Glomerular visceral epithelial cell (primary cell): ENCODE results near the gene ST6GALNAC2.
"Not testable (repeated sequence)": the region's sequence is repeated elsewhere in the genome, so short reads cannot be mapped to it uniquely, and the experiment has no call there.

ENCODE experiments used
- DNase-seq: peaks from one replicate; pipeline ENCODE4 v3.0.0-alpha.2; 2016; ENCODE audit errors: extremely low spot score

The ST6GALNAC2 gene

DNA sequence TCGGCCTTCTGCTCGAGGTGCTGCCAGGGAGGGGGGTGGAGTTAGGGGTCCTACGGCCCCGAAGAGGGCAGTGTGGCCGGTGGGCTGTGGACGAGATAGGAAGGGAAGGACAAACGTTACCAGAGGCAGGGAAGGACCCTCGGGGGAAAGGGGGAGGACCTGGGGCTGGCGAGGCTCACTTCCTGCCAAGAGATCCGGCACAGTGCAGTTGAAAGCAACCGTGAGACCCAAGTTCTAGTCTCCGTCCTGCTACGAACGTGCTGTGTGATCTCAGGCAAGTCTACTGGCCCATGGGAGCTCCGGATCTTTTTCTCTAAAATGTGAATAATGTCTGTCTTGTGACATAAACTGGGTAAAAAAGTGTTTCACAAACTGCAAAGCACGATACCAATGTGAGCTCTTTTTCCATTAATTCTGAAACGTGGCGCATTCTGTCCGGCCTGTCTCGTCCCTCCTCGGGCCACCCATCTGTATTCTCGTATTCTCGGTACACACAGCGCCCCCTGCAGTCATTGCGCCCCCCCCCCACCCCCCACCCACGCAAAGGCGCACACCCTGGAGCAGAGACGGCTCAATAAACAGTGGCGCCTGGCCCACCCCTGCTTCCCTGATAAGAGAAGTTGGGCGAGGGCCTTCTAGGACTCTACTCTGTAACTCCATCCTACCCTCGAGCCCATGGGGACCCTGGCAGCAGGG lies 57.0 kb downstream of the ST6GALNAC2 start:
- no peak for DNase-seq

DNA sequence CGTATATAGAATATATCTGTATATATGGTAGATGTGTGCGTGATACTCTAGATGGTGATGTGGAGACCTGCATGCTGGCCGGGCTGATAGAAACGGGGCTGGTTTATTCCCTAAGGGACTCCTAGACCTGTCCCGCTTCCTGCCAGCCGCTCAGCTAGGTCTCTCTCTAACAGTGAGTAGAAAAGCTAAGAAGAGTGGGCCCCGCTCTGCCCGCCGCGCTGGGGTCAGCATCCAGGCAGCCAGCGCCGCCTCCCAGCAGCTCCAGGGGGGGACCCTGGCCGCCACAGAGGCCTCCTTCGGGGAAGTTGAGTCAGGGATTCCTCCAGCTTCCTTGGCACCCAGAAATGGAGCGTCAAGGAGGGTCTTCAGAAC lies 57.5 kb downstream of the ST6GALNAC2 start:
- no peak for DNase-seq

- peak; percentile 94 for DNase-seq
These were observed 58.1 kb downstream of the ST6GALNAC2 start for GRCh38 chr17:76527430-76528111.

GRCh38 chr17:76527016-76527415 lies 58.6 kb downstream of the ST6GALNAC2 start:
- not testable (repeated sequence) for DNase-seq

- not testable (repeated sequence) for DNase-seq
These were observed 60.2 kb downstream of the ST6GALNAC2 start for GRCh38 chr17:76525513-76525833.

DNA sequence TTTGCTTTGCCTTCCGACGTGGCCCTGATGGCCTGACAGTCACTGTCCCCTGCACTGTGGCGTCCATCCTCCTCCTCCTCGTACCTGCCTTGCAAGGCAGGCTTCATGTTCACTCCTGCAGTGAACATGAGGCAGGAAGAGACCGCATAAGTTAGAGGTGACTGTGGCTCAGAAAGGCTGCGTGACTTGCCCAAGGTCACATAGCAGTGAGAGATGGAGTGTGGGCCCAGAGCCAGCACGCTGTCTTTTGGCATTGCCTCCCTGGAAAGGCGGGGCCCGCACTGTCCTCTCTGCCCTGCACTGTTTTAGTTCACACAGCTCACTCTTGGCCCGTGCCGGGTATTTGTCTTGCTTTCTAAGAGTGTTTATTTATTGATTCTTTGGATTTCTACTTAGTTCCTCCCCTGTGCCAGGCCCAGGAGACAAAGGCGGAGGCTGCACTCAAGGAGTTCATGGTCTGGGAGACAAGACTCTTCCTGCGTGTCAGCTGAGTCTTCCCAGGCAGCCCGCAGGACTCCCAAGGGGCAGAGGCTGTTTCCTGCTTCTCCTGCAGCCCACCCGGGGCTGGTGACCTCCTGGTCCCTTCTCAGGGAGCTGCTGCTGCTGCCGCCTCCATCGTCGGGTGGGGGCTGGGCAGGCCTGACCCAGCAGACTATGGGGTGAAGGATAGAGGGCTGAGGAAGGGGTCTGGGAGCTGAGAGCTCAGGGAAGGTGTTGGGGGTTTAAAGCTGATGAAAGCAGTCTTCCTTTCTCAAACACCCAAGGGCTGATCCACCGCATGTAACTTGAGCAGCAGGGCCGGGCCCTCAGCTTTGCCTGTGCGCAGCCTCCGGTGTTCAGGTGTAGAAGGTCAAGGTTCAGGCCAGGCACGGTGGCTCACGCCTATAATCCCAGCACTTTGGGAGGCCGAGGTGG lies 60.8 kb downstream of the ST6GALNAC2 start:
- DNase-seq: no peak

- peak; percentile 76 for DNase-seq
These were observed 62.3 kb downstream of the ST6GALNAC2 start for GRCh38 chr17:76523084-76524037.

DNA sequence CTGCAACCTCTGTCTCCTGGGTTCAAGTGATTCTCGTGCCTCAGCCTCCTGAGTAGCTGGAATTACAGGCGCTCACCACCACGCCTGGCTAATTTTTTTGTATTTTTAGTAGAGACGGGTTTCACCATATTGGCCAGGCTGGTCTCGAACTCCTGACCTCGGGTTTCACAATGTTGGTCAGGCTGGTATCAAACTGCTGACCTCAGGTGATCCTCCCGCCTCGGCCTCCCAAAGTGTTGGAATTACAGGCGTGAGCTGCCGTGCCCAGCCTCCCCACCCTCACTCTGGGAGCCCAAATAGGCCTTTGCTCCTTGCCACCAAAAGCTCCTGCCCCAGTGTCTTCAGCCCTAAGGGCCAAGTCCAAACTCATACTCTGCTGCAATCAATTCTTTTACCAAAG lies 64.0 kb downstream of the ST6GALNAC2 start:
- DNase-seq: not testable (repeated sequence)

DNA sequence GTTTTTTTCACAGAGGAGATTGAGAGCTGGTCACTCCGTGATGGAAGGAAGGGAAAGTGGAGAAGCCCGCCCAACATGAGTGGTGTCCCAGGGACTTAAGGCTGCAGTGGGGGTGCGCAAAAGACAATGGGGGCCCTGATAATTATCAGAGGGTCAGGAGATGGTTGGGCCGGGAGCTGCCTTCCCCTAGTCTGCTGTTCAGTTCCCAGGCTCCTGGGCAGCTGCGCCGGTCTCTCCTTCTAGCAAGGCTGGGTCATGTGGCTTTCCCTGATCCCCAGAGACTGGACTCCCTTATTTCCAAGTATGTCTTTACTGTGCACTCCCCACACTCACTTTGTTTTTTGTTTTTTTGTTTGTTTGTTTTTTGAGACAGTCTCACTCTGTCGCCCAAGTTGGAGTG lies 64.4 kb downstream of the ST6GALNAC2 start:
- DNase-seq: no peak

- DNase-seq: no peak
These were observed 66.4 kb downstream of the ST6GALNAC2 start for GRCh38 chr17:76519048-76519966.

DNA sequence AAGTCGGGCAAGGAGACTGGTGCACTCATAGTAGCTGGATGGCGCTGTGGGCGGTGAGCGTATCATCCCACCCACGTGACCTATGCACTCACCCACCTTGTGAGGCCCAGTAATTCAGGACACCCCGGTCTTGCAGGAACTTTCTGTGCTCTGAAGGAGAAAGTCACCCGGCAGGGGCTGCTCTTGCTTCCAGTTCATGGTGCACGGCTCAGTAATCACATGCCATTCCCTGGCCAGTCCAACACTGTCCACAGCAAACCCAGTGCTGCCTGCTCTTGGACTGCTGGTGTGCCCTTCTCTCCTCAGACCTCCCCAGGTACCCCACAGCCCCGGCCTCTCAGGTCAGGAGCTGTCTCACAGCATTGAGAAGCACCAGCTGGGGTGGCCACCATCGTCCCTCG lies 68.0 kb downstream of the ST6GALNAC2 start:
- peak; percentile 56 for DNase-seq
